Loucy (cell line): ENCODE measurements around the gene FFAR1.
A peak's percentile ranks its signal among the peaks of the same experiment; 100 is the strongest.

Experiments used
- H2AFZ ChIP-seq: fragments of 200-600 bp; sonication (generic); 2 replicates; pipeline ENCODE4 v1.6.0; 2016; ENCODE audit warnings: antibody characterized with exemption, mild to moderate bottlenecking, low read length, moderate library complexity
- H3F3A ChIP-seq: fragments of 200-600 bp; 2 replicates; pipeline ENCODE4 v1.6.0; 2016; ENCODE audit warnings: antibody characterized with exemption, low read depth, mild to moderate bottlenecking
- H3K27me3 ChIP-seq: fragments of 200-600 bp; sonication (generic); 2 replicates; pipeline ENCODE4 v1.6.1; 2014; ENCODE audit warnings: low read length, mild to moderate bottlenecking; ENCODE audit not compliant: insufficient read depth, poor library complexity, severe bottlenecking
- H3K36me3 ChIP-seq: fragments of 200-600 bp; sonication (generic); 2 replicates; pipeline ENCODE4 v1.6.1; 2016; ENCODE audit warnings: low read length; ENCODE audit not compliant: insufficient read depth
- H3K4me1 ChIP-seq: fragments of 200-600 bp; sonication (generic); 2 replicates; pipeline ENCODE4 v1.5.1; 2014; ENCODE audit warnings: low read length, mild to moderate bottlenecking; ENCODE audit not compliant: insufficient read depth, poor library complexity, severe bottlenecking
- H3K4me2 ChIP-seq: fragments of 200-600 bp; sonication (generic); 2 replicates; pipeline ENCODE4 v1.6.0; 2014; ENCODE audit warnings: antibody characterized with exemption, low read length, low read depth, mild to moderate bottlenecking; ENCODE audit not compliant: poor library complexity, severe bottlenecking
- H3K4me3 ChIP-seq: fragments of 200-600 bp; sonication (generic); 2 replicates; pipeline ENCODE4 v1.5.1; 2014; ENCODE audit warnings: low read length, mild to moderate bottlenecking, mixed read lengths; ENCODE audit not compliant: poor library complexity, severe bottlenecking
- H3K79me2 ChIP-seq: fragments of 200-600 bp; sonication (generic); 2 replicates; pipeline ENCODE4 v1.6.1; 2014; ENCODE audit warnings: low read length; ENCODE audit not compliant: insufficient read depth
- H3K9ac ChIP-seq: fragments of 200-600 bp; sonication (generic); 2 replicates; pipeline ENCODE4 v1.6.0; 2014; ENCODE audit warnings: mild to moderate bottlenecking, low read depth, low read length, moderate library complexity; ENCODE audit not compliant: poor library complexity, severe bottlenecking
- H3K9me2 ChIP-seq: fragments of 200-600 bp; sonication (generic); replicated peaks from 2 replicates; pipeline ENCODE4 v1.6.1; 2016; ENCODE audit warnings: low read depth, low read length, mixed read lengths
- H3K9me3 ChIP-seq: fragments of 200-600 bp; sonication (generic); 2 replicates; pipeline ENCODE4 v1.6.1; 2014; ENCODE audit warnings: mild to moderate bottlenecking, antibody characterized with exemption, low read length, low read depth; ENCODE audit not compliant: insufficient read depth
- H4K20me1 ChIP-seq: fragments of 200-600 bp; sonication (generic); 2 replicates; pipeline ENCODE4 v1.6.0; 2014; ENCODE audit warnings: antibody characterized with exemption, low read length, mild to moderate bottlenecking; ENCODE audit not compliant: insufficient read depth, poor library complexity, severe bottlenecking
- EZH2phosphoT487 ChIP-seq: fragments of 200-600 bp; IDR thresholded peaks from 2 replicates; pipeline ENCODE4 v1.6.1; 2018; ENCODE audit warnings: antibody characterized with exemption, mild to moderate bottlenecking, moderate library complexity, borderline replicate concordance
- TF ChIP-seq, protein P1 (sequence below): fragments of 200-600 bp; sonication (generic); conservative IDR thresholded peaks from 2 replicates; pipeline ENCODE4 v1.5.1; 2014; ENCODE audit warnings: mild to moderate bottlenecking, antibody characterized with exemption, low read length

The FFAR1 gene

GRCh38 chr19:35336166-35336955, 11.3 kb upstream of the FFAR1 start:
- no peaks in the 10 kb centered on the region for H3K9me2 ChIP-seq
- H3K9ac ChIP-seq: no peak overlapping the region
- TF ChIP-seq EZH2phosphoT487: no peak
- TF ChIP-seq, protein P1, sequence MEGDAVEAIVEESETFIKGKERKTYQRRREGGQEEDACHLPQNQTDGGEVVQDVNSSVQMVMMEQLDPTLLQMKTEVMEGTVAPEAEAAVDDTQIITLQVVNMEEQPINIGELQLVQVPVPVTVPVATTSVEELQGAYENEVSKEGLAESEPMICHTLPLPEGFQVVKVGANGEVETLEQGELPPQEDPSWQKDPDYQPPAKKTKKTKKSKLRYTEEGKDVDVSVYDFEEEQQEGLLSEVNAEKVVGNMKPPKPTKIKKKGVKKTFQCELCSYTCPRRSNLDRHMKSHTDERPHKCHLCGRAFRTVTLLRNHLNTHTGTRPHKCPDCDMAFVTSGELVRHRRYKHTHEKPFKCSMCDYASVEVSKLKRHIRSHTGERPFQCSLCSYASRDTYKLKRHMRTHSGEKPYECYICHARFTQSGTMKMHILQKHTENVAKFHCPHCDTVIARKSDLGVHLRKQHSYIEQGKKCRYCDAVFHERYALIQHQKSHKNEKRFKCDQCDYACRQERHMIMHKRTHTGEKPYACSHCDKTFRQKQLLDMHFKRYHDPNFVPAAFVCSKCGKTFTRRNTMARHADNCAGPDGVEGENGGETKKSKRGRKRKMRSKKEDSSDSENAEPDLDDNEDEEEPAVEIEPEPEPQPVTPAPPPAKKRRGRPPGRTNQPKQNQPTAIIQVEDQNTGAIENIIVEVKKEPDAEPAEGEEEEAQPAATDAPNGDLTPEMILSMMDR: no peak
- no peaks in the 10 kb centered on the region for H3K36me3 ChIP-seq
- H3K27me3 ChIP-seq: no peaks in the 10 kb centered on the region
- H3K4me1 ChIP-seq: peaks cover 5% of the 10 kb centered on the region
- H3K79me2 ChIP-seq: no peaks in the 10 kb centered on the region
- H2AFZ ChIP-seq: no peak overlapping the region
- no peaks in the 10 kb centered on the region for H4K20me1 ChIP-seq
- no peak overlapping the region for H3K4me3 ChIP-seq
- no peaks in the 10 kb centered on the region for H3F3A ChIP-seq
- H3K4me2 ChIP-seq: no peak overlapping the region
- no peaks in the 10 kb centered on the region for H3K9me3 ChIP-seq

- H3F3A ChIP-seq: no peaks in the 10 kb centered on the region
- H4K20me1 ChIP-seq: no peaks in the 10 kb centered on the region
- no peak overlapping the region for H3K4me3 ChIP-seq
- H3K4me1 ChIP-seq: peaks cover 5% of the 10 kb centered on the region
- H3K36me3 ChIP-seq: no peaks in the 10 kb centered on the region
- no peaks in the 10 kb centered on the region for H3K79me2 ChIP-seq
- H2AFZ ChIP-seq: peak overlapping the region; percentile 43; the same call in 1 of the 2 replicates
- no peaks in the 10 kb centered on the region for H3K9me2 ChIP-seq
- H3K9ac ChIP-seq: no peak overlapping the region
- no peaks in the 10 kb centered on the region for H3K9me3 ChIP-seq
- no peaks in the 10 kb centered on the region for H3K27me3 ChIP-seq
- H3K4me2 ChIP-seq: no peak overlapping the region
- TF ChIP-seq, protein P1: no peak
- no peak for TF ChIP-seq EZH2phosphoT487
Observed at GRCh38 chr19:35337097-35337983, 10.4 kb upstream of the FFAR1 start.

GRCh38 chr19:35337984-35338296, 9.8 kb upstream of the FFAR1 start:
- H3K4me2 ChIP-seq: no peak overlapping the region
- H3K79me2 ChIP-seq: no peaks in the 10 kb centered on the region
- H3K9ac ChIP-seq: no peak overlapping the region

More at GRCh38 chr19:35337984-35338296, 9.8 kb upstream of the FFAR1 start:
- no peaks in the 10 kb centered on the region for H3K36me3 ChIP-seq
- no peaks in the 10 kb centered on the region for H4K20me1 ChIP-seq
- no peaks in the 10 kb centered on the region for H3K27me3 ChIP-seq
- H3K4me1 ChIP-seq: peaks cover 4% of the 10 kb centered on the region
- no peak overlapping the region for H2AFZ ChIP-seq
- H3K9me2 ChIP-seq: no peaks in the 10 kb centered on the region
- TF ChIP-seq, protein P1: no peak
- no peak for TF ChIP-seq EZH2phosphoT487
- no peaks in the 10 kb centered on the region for H3K9me3 ChIP-seq
- no peak overlapping the region for H3K4me3 ChIP-seq
- no peaks in the 10 kb centered on the region for H3F3A ChIP-seq
